MCF 10A (cell line): Measurements from ENCODE around the gene MAPK13. TPM values are rescaled to one million over a fixed set of nuclear protein-coding genes. Genes with fewer than 3 reads are reported as not detected.

Experiments
- BruUV-seq: library from RNA; stranded (reverse); fragments of 400-500 nt; replicated peaks from 2 replicates; lab custom pipeline; 2021; lab: Mats Ljungman, UMichigan
- CTCF ChIA-PET: fragments of 300-600 bp; sonication (Branson Sonifier 250); formaldehyde crosslinking; extraction: SDS; loops from one replicate; lab custom pipeline; 2021; ENCODE audit warnings: antibody characterized with exemption, inconsistent platforms; lab: Yijun Ruan, JAX
- POLR2A ChIA-PET: fragments of 300-600, 350-650 bp; sonication (Branson Sonifier 250); formaldehyde crosslinking; extraction: SDS; loops from one replicate; lab custom pipeline; 2020; ENCODE audit warnings: antibody characterized with exemption, inconsistent platforms; lab: Yijun Ruan, JAX
- DNase-seq: peaks from one replicate; pipeline ENCODE4 v3.0.0-alpha.2; 2018; ENCODE audit not compliant: unreplicated experiment
- H3K27ac Mint-ChIP-seq: one replicate; pipeline ENCODE4 v1.8.0; 2022; ENCODE audit warnings: mild to moderate bottlenecking, low read depth, mixed read lengths; ENCODE audit not compliant: unreplicated experiment
- H3K27me3 Mint-ChIP-seq: one replicate; pipeline ENCODE4 v1.8.0; 2022; ENCODE audit warnings: mixed read lengths; ENCODE audit not compliant: insufficient read depth, unreplicated experiment
- H3K36me3 Mint-ChIP-seq: one replicate; pipeline ENCODE4 v1.8.0; 2022; ENCODE audit warnings: mild to moderate bottlenecking, moderate library complexity, mixed read lengths; ENCODE audit not compliant: insufficient read depth, unreplicated experiment
- H3K4me1 Mint-ChIP-seq: one replicate; pipeline ENCODE4 v1.8.0; 2022; ENCODE audit warnings: mixed read lengths; ENCODE audit not compliant: insufficient read depth, unreplicated experiment
- H3K4me3 Mint-ChIP-seq: one replicate; pipeline ENCODE4 v1.8.0; 2022; ENCODE audit warnings: mild to moderate bottlenecking, moderate library complexity, mixed read lengths; ENCODE audit not compliant: unreplicated experiment
- H3K9me3 Mint-ChIP-seq: one replicate; pipeline ENCODE4 v1.8.0; 2022; ENCODE audit warnings: mixed read lengths; ENCODE audit not compliant: unreplicated experiment
- intact Hi-C: fragments of 100-400 bp; cut with micrococcal nuclease; formaldehyde crosslinking; loops from 2 replicates; pipeline ENCODE4 v1.14.1; 2022
- total RNA-seq: library from RNA; stranded (reverse); gene quantifications from 2 replicates; pipeline ENCODE4 v1.2.3, GENCODE V29; 2022
- TF ChIP-seq, protein P1 (sequence below): fragments of 200-600 bp; IDR thresholded peaks from one replicate; pipeline ENCODE4 v1.8.0; 2022; ENCODE audit warnings: antibody characterized with exemption, mild to moderate bottlenecking; ENCODE audit not compliant: unreplicated experiment

The MAPK13 gene
- total RNA-seq, 1 experiment from 2014 or later, result 5.5 TPM

- Mint-ChIP-seq H3K27ac (no peak overlapping the region), H3K9me3 (peaks cover 14% of the 10 kb centered on the region), H3K4me3 (no peak overlapping the region), H3K27me3 (peaks cover 8% of the 10 kb centered on the region), H3K36me3 (no peaks in the 10 kb centered on the region), H3K4me1 (no peaks in the 10 kb centered on the region)
- no peak for DNase-seq
- TF ChIP-seq, protein P1, sequence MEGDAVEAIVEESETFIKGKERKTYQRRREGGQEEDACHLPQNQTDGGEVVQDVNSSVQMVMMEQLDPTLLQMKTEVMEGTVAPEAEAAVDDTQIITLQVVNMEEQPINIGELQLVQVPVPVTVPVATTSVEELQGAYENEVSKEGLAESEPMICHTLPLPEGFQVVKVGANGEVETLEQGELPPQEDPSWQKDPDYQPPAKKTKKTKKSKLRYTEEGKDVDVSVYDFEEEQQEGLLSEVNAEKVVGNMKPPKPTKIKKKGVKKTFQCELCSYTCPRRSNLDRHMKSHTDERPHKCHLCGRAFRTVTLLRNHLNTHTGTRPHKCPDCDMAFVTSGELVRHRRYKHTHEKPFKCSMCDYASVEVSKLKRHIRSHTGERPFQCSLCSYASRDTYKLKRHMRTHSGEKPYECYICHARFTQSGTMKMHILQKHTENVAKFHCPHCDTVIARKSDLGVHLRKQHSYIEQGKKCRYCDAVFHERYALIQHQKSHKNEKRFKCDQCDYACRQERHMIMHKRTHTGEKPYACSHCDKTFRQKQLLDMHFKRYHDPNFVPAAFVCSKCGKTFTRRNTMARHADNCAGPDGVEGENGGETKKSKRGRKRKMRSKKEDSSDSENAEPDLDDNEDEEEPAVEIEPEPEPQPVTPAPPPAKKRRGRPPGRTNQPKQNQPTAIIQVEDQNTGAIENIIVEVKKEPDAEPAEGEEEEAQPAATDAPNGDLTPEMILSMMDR, result no peak
- no TSS peak for BruUV-seq
- POLR2A ChIA-PET, result no interaction called here
- CTCF ChIA-PET, result interaction anchor here (1.7 kb wide), 1 partner anchor 48 kb away, joined by 4 read pairs; no protein-coding TSS in a partner anchor
- intact Hi-C loops, result no loop called here
Measured at GRCh38 chr6:36142971-36143838, 12.9 kb downstream of the MAPK13 start.

GRCh38 chr6:36145495-36145894, 15.2 kb downstream of the MAPK13 start:
- no peak overlapping the region for H3K4me3 Mint-ChIP-seq
- H3K4me1 Mint-ChIP-seq, result no peaks in the 10 kb centered on the region
- POLR2A ChIA-PET, result interaction anchor here (0.6 to 1.3 kb wide), 2 partner anchors 14 to 16 kb away, joined by 3 read pairs; no protein-coding TSS in a partner anchor
- no peak for DNase-seq
- CTCF ChIA-PET, result interaction anchor here (0.7 to 1.0 kb wide), 2 partner anchors 23 to 308 kb away, joined by 3 to 4 read pairs; no protein-coding TSS in a partner anchor
- H3K36me3 Mint-ChIP-seq, result no peaks in the 10 kb centered on the region
- H3K27ac Mint-ChIP-seq, result no peak overlapping the region
- intact Hi-C loops, result no loop called here
- BruUV-seq, result no TSS peak
- peaks cover 19% of the 10 kb centered on the region for H3K9me3 Mint-ChIP-seq
- TF ChIP-seq, protein P1, result no peak
- H3K27me3 Mint-ChIP-seq, result peaks cover 8% of the 10 kb centered on the region

GRCh38 chr6:36147294-36147693, 17.0 kb downstream of the MAPK13 start:
- Mint-ChIP-seq H3K9me3 (peaks cover 19% of the 10 kb centered on the region), H3K27ac (no peak overlapping the region), H3K27me3 (peaks cover 8% of the 10 kb centered on the region), H3K36me3 (no peaks in the 10 kb centered on the region), H3K4me1 (no peaks in the 10 kb centered on the region), H3K4me3 (no peak overlapping the region)
- ChIA-PET POLR2A (no interaction called here), CTCF (no interaction called here)
- intact Hi-C loops, result no loop called here
- BruUV-seq, result no TSS peak
- no peak for DNase-seq
- TF ChIP-seq, protein P1, result no peak

- BruUV-seq, result no TSS peak
- Mint-ChIP-seq H3K4me1 (no peaks in the 10 kb centered on the region), H3K4me3 (no peak overlapping the region), H3K36me3 (no peaks in the 10 kb centered on the region), H3K27ac (no peak overlapping the region), H3K9me3 (peaks cover 19% of the 10 kb centered on the region), H3K27me3 (peaks cover 9% of the 10 kb centered on the region)
- ChIA-PET POLR2A (no interaction called here), CTCF (interaction anchor here (0.6 to 0.7 kb wide), 2 partner anchors 46 to 383 kb away, joined by 3 to 4 read pairs; no protein-coding TSS in a partner anchor)
- DNase-seq, result no peak
- intact Hi-C loops, result no loop called here
- TF ChIP-seq, protein P1, result no peak
Measured at GRCh38 chr6:36149476-36149875, 19.2 kb downstream of the MAPK13 start.
